Spinal cord (tissue), 10 donors: ENCODE measurements around the gene ANKRD31. TPM values are rescaled to one million over a fixed set of nuclear protein-coding genes. Genes with fewer than 3 reads are reported as not detected.
A peak's percentile ranks its signal among the peaks of the same experiment; 100 is the strongest.
"Not testable (repeated sequence)": the region's sequence is repeated elsewhere in the genome, so short reads cannot be mapped to it uniquely, and the experiment has no call there.

Experiments used
- DNase-seq, 6 donors: peaks; one replicate each; pipeline versions ENCODE4 v3.0.0 to v3.0.0-alpha.2; 2013 to 2015; ENCODE audit warnings: low spot score in 6 of 6, low read depth in 4 of 6
- H3K27ac ChIP-seq: one replicate; pipeline ENCODE4 v1.5.1; 2013; ENCODE audit warnings: low read depth, low read length, control low read depth
- H3K27me3 ChIP-seq: one replicate; pipeline ENCODE4 v1.6.1; 2013; ENCODE audit warnings: low read length; ENCODE audit not compliant: control insufficient read depth, insufficient read depth
- H3K36me3 ChIP-seq: one replicate; pipeline ENCODE4 v1.6.1; 2013; ENCODE audit warnings: low read length; ENCODE audit not compliant: control insufficient read depth, insufficient read depth
- H3K4me1 ChIP-seq: one replicate; pipeline ENCODE4 v1.6.1; 2013; ENCODE audit warnings: low read length; ENCODE audit not compliant: control insufficient read depth, insufficient read depth
- H3K4me3 ChIP-seq: one replicate; pipeline ENCODE4 v1.5.1; 2013; ENCODE audit warnings: low read depth, low read length, control low read depth
- H3K9me3 ChIP-seq: one replicate; pipeline ENCODE4 v1.6.1; 2013; ENCODE audit warnings: low read length; ENCODE audit not compliant: control insufficient read depth, insufficient read depth
- WGBS: methylation state at CpG from one replicate; pipeline ENCODE4 v1.1.5; 2013; ENCODE audit warnings: missing lambda C conversion rate; ENCODE audit not compliant: insufficient coverage; 5-methylcytosine and 5-hydroxymethylcytosine counted together
- polyA plus RNA-seq, 2 donors: library from polyadenylated mRNA; unstranded; fragments of 120-200 nt; gene quantifications; one replicate each; pipeline ENCODE4 v1.2.1, GENCODE V29; 2013; ENCODE audit not compliant: insufficient read length in 2 of 2
- total RNA-seq, 2 donors: library from RNA; depleted of rRNA in 1 of 2; stranded (reverse); fragments of 120-200 nt in 1 of 2; fragments of >200 nt in 1 of 2; gene quantifications; one replicate each; pipeline versions ENCODE4 v1.2.3 to v1.2.4, GENCODE V29; 2013 to 2014
- donor health status: healthy.

ANKRD31 gene
- total and polyA plus RNA-seq, 4 donors, result 0.50 to 0.59 (median 0.52) TPM

DNA sequence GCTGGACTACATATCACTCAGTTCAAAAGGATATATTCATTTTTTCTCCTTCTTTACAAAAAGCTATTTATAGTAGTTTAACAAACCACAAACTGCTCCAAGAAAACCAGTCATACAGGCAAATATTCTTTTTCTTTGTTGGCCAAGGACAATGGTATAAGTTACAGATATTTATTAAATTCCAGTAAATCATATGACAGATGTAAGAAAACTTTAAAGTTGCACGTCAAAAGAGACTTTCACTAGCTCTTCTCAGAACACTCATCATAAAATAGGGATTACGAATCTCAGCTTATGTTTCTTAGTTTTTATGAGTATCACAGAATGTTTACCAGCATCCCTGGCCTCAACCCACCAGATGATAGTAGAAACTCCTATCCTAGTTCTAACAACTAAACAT lies 67.2 kb downstream of the ANKRD31 start:
- H3K9me3 ChIP-seq, result no peaks in the 10 kb centered on the region
- no CpG with 5 or more reads among the region's 2 CpGs for WGBS
- H3K27me3 ChIP-seq, result no peaks in the 10 kb centered on the region
- no peak overlapping the region for H3K27ac ChIP-seq
- H3K36me3 ChIP-seq, result no peaks in the 10 kb centered on the region
- DNase-seq, result no peak
- no peak overlapping the region for H3K4me3 ChIP-seq
- H3K4me1 ChIP-seq, result no peaks in the 10 kb centered on the region

DNA sequence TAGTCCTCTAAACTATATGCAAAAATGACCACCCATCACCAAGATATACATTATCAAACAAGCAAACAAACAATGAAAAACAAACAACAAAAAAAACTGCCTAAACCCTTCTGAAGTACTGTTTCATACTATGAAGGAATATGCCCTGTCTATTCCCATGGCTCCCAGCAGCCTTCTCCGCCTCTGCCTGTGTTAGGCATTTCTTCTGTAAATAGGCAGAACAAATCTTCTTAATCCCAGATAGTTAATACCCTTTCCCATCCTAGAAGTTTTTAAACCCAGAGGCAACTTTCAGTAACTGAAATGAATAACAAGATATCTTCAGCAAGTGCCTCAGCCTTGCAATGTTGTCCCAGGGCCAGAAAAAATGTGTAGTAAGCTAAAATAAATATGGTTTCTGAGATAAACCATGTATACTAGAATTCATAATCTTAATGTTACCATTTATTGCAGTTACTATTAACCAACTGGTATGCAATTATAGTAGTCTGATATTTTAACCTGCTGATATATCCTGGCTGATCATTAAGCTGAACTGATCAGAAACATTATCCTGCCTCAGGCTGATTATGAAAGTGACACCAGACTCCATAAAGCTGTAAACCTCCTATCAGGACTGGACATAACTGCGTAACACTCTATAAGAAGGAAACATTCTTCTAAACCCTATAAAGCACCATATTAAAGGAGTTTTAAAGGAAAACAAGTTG lies 68.5 kb downstream of the ANKRD31 start:
- H3K36me3 ChIP-seq, result no peaks in the 10 kb centered on the region
- no peak overlapping the region for H3K4me3 ChIP-seq
- no peak overlapping the region for H3K27ac ChIP-seq
- no peak for DNase-seq
- H3K9me3 ChIP-seq, result no peaks in the 10 kb centered on the region
- H3K27me3 ChIP-seq, result no peaks in the 10 kb centered on the region
- H3K4me1 ChIP-seq, result no peaks in the 10 kb centered on the region
- no CpG with 5 or more reads among the region's 2 CpGs for WGBS

DNA sequence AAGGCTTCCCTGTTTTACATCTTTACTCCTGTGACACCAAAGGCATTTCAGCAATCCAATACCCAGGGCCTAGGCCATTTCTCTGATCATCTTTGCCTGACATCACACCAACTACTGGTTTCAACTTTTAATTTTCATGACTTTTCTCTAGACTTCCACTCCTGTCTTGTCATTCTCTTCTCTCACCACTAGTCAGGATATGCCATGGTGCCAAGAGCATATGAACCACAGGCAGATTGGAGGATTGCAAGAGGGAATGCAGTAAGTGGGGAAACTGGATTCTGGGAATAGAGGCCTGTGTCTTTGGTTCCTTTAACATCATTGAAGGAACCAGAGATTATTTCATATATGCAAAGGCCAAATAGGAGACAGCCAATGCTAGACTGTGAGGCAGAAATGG lies 69.3 kb downstream of the ANKRD31 start:
- Histone ChIP-seq H3K36me3 (no peaks in the 10 kb centered on the region), H3K9me3 (no peaks in the 10 kb centered on the region), H3K4me3 (no peak overlapping the region), H3K27ac (no peak overlapping the region), H3K4me1 (no peaks in the 10 kb centered on the region), H3K27me3 (no peaks in the 10 kb centered on the region)
- DNase-seq, result no peak

- WGBS, result 76% methylated on average over 3 of the region's 3 CpGs
- not testable (repeated sequence) for H3K36me3 ChIP-seq, H3K4me1 ChIP-seq, DNase-seq, H3K27ac ChIP-seq, H3K9me3 ChIP-seq, H3K27me3 ChIP-seq, H3K4me3 ChIP-seq
These were observed 75.2 kb downstream of the ANKRD31 start for GRCh38 chr5:75161508-75161907.

DNA sequence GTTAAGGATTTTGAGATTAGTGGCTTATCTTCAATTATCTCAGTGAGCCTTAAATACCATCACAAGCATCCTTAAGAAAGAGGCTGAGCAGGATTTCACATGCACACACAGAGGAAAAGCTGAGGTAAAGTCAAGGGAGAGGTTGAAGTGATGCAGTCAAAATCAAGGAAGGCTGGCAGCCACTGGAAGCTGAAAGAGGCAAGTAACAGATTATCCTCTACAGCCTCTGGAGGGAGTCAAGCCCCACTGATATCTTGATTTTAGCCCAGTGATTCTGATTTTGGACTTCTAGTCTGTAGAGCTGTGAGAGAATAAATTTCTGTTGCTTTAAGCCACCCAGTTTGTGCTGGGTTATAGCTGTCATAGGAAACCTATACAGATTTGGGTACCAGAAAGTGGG lies 80.1 kb downstream of the ANKRD31 start:
- H3K36me3 ChIP-seq, result no peaks in the 10 kb centered on the region
- no peak for DNase-seq
- peaks cover 2% of the 10 kb centered on the region for H3K9me3 ChIP-seq
- no peak overlapping the region for H3K4me3 ChIP-seq
- H3K27ac ChIP-seq, result no peak overlapping the region
- H3K27me3 ChIP-seq, result no peaks in the 10 kb centered on the region
- no peaks in the 10 kb centered on the region for H3K4me1 ChIP-seq

GRCh38 chr5:75152860-75153259 lies 83.8 kb downstream of the ANKRD31 start:
- no peak overlapping the region for H3K27ac ChIP-seq
- H3K9me3 ChIP-seq, result no peaks in the 10 kb centered on the region
- H3K4me3 ChIP-seq, result no peak overlapping the region
- H3K4me1 ChIP-seq, result no peaks in the 10 kb centered on the region
- DNase-seq, result no peak
- H3K27me3 ChIP-seq, result no peaks in the 10 kb centered on the region
- H3K36me3 ChIP-seq, result no peaks in the 10 kb centered on the region

GRCh38 chr5:75148051-75148450 lies 88.6 kb downstream of the ANKRD31 start:
- H3K36me3 ChIP-seq, result no peaks in the 10 kb centered on the region
- no peaks in the 10 kb centered on the region for H3K4me1 ChIP-seq
- DNase-seq, result no peak
- H3K27me3 ChIP-seq, result no peaks in the 10 kb centered on the region
- no peaks in the 10 kb centered on the region for H3K9me3 ChIP-seq
- no CpG with 5 or more reads among the region's 2 CpGs for WGBS
- no peak overlapping the region for H3K27ac ChIP-seq
- H3K4me3 ChIP-seq, result no peak overlapping the region

DNA sequence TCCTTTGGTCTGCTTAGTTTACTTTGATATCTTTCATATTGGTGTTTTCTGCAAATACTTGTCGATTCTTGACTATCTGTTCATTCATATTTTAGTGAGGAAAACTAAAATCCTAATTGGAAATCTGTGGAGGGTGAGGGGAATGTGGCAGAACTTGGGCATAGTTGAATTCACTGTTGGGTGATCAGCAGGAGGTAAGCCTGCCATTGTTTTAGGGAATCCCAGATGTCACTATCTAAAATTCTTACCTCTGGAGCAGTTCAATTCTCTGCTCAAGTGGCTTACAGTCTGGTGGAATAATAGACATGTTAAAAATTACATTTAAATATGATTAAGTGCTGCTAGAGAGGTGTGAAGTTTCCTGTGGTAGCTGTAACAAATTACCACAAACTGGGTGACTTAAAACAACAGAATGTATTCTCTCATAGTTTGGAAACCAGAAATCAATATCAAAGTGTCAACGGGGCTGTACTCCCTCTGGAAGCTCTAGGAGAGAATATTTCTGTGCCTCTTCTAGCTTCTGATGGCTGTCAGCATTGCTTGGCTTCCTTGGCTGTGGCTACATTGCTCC lies 94.0 kb downstream of the ANKRD31 start:
- no peaks in the 10 kb centered on the region for H3K36me3 ChIP-seq
- H3K4me1 ChIP-seq, result no peaks in the 10 kb centered on the region
- H3K27ac ChIP-seq, result no peak overlapping the region
- no peaks in the 10 kb centered on the region for H3K27me3 ChIP-seq
- no peak overlapping the region for H3K4me3 ChIP-seq
- no CpG with 5 or more reads among the region's 2 CpGs for WGBS
- H3K9me3 ChIP-seq, result no peaks in the 10 kb centered on the region
- DNase-seq, result no peak

DNA sequence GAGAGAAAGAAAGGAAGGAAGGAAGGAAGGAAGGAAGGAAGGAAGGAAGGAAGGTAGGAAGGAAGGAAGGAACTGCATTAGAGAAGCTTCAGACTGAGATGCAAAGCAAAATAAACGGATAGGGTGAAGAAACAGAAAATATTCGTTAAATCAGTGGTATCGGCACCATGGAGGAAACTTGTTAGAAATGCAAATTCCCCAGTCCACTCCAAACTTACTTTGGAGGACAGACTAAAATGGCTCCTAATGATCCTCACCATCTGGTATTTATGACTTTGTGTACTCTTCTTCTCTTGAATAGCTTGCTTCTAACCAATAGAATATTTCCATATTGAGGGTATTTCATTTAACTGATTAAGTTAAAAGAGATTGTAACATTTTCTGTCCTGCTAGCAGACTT lies 96.4 kb downstream of the ANKRD31 start:
- Histone ChIP-seq H3K4me3 (no peak overlapping the region), H3K27me3 (no peaks in the 10 kb centered on the region), H3K4me1 (no peaks in the 10 kb centered on the region), H3K36me3 (no peaks in the 10 kb centered on the region), H3K9me3 (no peaks in the 10 kb centered on the region), H3K27ac (no peak overlapping the region)
- no CpG with 5 or more reads among the region's 3 CpGs for WGBS
- no peak for DNase-seq

GRCh38 chr5:75138689-75139088 lies 98.0 kb downstream of the ANKRD31 start:
- Histone ChIP-seq H3K27ac (no peak overlapping the region), H3K36me3 (no peaks in the 10 kb centered on the region), H3K27me3 (no peaks in the 10 kb centered on the region), H3K4me3 (no peak overlapping the region), H3K4me1 (no peaks in the 10 kb centered on the region), H3K9me3 (no peaks in the 10 kb centered on the region)
- peak in 2 of 6 donors; percentile 4 to 37 for DNase-seq
